SKM-1 (cell line): ENCODE results near the gene PLN.

Experiments
- DNase-seq: peaks from one replicate; lab custom pipeline; 2025; ENCODE audit not compliant: unreplicated experiment; lab: John Stamatoyannopoulos, UW

PLN gene

GRCh38 chr6:118536478-118536877 lies 11.6 kb upstream of the PLN start:
- DNase-seq: no peak

DNA sequence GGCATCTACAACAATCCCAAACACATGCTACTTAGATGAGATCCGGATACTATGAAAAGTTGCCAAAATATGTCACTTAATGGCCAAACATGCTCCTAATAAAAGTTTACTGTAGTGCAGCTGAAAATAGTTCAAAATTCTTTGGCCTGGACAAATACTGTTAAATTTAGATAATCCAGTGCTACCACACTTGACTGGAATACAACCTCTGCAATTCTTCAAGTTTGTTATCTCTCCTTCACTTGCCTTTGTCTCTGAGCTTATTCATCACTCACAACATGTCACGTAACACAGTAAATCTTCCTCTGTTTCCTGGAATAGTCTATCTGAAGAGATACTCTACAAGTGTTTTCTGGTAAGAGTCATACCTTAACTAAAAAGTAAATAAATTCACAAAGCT lies 10.5 kb upstream of the PLN start:
- no peak for DNase-seq

DNA sequence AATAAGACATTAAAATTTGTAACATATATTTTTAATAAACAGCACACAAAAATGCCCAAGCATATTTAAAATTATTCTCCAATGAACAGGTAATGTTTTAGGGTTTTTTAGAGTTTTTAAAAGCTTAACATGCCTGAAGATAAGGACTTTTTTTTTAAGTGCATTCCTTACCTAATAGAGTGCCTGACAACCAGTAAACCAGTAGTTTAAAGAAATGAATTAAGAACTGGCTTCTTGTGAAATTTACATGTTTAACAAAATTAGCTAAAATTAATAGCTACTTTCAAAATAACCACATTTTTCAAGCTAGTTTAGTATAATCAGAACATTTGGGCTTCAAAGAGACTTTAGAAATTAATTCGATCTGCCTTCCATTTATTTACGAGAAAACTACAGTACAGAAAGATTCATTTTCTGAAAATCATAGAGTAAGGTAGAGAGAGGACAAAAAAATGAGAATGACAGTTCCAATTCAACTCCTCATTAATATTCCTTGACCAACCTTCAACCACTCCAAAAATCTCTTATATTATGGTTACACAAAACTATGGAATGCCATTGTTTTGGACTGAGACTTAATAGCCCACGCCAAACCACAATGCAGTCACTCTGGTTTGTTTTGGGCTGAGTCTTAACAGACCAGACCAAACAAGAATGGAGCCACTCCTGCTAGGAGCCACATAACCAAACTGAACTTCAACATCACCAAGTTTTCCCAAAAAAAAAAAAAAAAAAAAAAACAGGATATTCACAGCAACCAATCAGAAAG lies 5.7 kb upstream of the PLN start:
- no peak for DNase-seq

- DNase-seq: no peak
These were observed 4.0 kb upstream of the PLN start for GRCh38 chr6:118544105-118544504.

DNA sequence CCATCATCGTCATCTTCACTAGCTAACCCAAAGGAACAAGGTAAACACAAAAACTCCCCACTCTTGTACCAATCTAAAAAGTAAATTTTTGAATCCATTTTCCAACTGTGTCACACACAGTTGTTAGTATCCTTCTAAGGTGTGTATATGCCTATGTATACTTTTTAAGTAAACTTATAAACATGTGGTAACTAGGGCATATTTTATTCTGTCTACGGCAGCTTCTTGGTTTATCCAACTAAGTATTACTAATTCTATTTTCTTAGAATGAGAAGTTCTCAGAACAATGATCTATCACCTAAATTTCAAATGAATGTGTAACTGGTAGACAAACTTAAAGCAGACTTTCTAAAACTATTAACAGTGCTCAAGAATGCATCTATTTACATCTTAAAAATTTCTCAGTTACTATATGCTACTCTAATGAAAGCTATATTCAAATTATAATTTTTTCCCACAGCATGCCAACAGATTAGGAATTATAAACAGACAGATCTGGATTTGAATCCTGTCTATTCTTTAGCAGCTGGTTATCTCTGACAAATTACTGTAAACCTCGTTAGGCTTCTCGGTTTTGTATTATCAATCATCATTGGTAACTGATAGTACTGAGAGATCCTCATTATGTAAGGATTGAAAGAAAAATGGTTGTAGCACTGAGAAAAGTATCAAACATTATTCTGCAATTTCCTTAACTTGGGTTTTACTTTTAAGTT lies 1.8 kb upstream of the PLN start:
- DNase-seq: no peak

DNA sequence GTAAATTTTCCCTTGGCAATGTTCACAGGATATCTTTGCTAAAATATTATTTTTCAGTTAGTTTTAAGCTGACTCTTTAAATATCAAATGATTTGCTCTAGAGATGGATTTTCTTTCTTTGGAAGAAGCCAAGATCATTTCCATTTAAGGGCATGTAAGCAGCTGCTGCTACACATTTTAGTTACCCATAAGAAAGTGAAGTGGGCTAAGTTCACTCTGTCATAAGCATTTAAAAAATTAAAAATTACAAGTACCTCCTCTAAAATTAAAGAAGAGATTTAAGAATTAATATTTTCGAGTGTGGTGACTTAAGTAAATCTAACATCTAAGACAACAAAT lies 1.2 kb upstream of the PLN start:
- no peak for DNase-seq

GRCh38 chr6:118548613-118549012 lies 517 bp downstream of the PLN start:
- DNase-seq: no peak

GRCh38 chr6:118551063-118552053 lies 3.3 kb downstream of the PLN start:
- peak; percentile 17 for DNase-seq

DNA sequence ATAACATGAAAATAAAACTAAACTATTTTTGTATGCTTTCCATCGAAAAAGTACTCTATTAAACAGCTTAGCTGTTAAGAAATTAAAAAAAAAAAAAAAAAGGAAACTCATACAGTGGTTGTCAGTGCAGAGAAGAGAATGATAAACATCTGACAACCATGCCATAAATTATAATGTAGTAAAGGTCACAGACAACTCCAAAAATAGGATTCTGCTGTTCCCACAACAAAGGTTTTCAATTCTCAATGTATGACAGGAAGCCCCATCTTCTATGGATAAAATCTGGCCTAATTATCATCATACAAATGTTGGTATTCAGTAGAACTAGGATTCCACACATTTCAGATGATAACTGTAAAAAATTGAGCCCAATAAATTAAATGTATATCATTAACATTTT lies 5.0 kb downstream of the PLN start:
- no peak for DNase-seq

DNA sequence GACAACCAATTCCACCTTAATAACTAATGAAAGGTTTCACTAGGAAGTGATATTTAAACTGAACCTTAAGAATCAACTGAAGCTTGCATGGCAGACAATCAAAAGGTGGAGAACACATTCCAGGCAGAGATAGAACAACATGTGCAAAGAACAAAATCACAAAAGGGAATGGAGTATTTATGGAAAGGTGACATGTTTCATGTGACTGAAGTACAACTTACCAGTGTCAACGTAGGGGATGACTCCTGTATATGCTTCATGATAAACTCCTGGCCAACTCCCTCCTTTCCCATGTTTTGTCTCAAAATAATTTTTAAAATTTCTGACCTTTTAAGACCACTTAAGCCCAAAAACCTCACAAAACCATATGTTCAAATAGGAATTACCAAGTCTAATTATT lies 6.6 kb downstream of the PLN start:
- no peak for DNase-seq

GRCh38 chr6:118558464-118559217 lies 10.5 kb downstream of the PLN start:
- no peak for DNase-seq

DNA sequence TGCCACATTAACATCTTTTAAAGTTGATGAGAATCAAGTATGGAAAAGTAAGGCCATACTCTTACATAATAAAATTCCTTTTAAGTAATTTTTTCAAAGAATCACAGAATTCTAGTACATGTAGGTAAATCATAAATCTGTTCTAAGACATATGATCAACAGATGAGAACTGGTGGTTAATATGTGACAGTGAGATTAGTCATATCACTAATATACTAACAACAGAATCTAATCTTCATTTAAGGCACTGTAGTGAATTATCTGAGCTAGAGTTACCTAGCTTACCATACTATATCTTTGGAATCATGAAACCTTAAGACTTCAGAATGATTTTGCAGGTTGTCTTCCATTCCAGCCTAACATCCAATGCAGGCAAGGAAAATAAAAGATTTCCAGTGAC lies 11.6 kb downstream of the PLN start:
- DNase-seq: no peak

DNA sequence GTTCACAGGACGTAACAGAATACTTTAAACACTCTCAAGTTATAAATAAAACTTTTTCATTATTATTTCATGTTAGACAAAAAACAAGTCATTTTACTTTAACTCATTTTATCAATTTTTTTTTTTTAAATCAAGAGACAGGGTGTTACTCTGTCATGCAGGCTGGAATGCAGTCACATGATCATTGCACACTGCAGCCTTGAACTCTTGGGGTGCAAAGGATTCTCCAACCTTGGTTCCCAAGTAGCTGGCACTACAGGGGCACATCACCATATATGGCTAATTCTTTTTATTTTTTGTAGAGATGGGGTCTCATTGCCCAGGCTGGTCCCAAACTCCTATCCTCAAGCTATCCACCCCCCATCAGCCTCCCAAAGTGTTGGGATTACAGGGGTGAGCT lies 14.2 kb downstream of the PLN start:
- DNase-seq: no peak

DNA sequence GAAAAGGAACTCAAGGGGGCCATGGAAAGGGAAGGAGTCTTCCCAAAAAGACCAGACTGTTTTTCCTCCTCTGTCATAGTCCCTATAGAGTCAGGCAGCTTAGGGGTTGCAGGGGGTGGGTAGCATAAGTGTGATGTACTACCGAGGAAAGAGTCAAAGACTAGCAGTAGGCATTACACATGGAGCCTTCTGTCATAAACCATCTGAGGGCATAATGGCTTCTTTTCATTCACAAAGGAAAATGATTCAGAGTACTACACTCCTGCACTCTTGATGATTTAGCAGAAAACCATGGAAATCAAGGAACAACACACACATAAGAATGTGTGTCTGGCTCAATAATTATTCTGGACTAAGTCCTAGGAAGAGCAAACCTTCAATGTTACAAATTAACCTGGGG lies 14.9 kb downstream of the PLN start:
- no peak for DNase-seq

DNA sequence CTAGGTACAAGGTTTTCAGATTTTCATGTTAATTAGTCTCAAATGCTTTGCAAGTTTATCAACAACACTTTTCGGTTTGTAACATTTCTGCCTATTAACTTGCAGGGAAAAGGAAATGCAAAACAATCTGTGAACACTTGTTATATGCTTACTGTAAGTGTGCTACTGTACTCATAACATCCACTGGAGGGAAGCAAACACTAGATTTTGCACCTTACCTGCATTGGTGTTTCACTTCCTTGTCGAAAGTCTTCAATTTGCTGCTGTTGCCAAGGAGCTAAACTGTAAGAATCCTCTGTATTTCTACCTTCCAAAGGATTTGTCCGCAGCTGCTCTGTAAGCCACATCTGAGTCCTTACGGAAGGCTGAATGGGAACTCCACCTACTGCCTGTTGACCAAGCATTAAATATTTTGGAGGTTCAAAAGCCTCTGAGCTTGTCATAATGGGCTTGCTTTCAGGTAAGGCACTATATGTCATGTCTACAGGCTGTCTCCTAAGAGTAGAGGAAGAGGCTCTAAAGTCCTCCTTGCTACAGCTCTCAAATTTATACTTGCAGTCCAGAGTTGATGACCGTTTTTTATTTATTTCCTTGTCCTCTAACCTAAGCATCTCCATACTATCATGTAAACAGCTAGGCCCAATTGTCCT lies 17.3 kb downstream of the PLN start:
- no peak for DNase-seq

DNA sequence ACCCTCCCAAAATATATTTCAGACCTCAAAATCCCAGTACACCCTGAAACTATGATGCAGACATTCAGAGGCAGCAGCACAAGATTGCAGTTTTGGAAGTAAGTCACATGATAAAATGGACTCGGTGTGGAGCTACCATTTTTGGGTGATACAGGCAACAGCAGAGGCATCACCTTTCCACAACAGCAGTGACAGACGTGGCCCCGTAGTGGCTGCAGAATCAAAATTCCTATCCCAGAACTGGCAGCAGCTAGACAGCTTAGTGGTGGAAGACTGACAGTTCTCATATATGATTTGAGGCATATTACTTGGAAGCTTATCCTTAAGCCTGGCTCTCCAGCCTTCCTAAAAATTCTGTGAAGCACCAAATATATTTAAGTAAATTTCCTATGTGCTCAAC lies 19.9 kb downstream of the PLN start:
- DNase-seq: no peak

GRCh38 chr6:118569498-118569897 lies 21.4 kb downstream of the PLN start:
- no peak for DNase-seq

DNA sequence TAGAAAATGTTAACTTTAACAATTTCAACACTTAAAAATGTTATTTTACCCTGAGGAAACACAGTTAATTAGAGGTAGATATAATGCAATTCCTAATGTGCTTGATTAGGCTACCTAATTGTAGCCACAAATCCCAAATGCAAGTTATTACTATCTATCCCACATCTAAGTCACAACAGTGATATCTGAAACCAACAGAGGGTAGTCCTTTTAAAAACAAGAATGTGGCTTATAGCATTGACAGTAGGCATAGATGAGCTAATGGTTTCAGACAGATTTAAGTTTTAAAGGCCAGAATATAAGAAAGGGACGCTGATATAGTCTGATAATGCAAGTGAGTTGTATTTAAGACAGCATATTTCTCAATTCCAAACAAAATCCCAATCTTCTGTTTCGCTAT lies 23.0 kb downstream of the PLN start:
- DNase-seq: no peak

- DNase-seq: no peak
These were observed 26.2 kb downstream of the PLN start for GRCh38 chr6:118574051-118574865.

DNA sequence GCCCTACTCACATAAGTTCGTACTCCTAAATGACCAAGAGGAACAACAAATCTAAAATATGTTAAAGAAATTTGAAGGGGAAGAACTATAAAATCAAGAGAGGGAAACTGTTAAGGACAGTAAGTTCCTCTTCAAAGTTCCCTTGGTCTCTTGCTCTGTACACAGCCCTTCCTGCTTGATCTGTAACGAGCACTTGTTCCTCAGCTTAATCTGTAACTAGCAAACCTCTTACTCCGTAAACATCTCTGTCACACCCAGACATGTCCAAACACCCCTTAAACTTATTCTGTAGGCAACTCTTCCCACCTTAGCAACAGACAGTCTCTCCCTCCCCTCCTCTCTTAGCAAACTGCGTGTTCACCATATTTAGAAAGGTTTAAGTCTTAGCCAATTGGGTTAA lies 29.9 kb downstream of the PLN start:
- DNase-seq: no peak
